Upper lobe of left lung (tissue), 4 donors: ENCODE results near the gene SCUBE1.

Experiments used
- CTCF ChIP-seq, 6 experiments: fragments of 450-650 bp in 4 of 6; fragments of 200-600 bp in 2 of 6; sonication (generic) in 2 of 6; IDR thresholded peaks; one replicate each; pipeline ENCODE4 v1.5.1; 2016 to 2019; ENCODE audit warnings: antibody characterized with exemption in 6 of 6
- EP300 ChIP-seq, 4 donors: sonication (generic); formaldehyde crosslinking; IDR thresholded peaks; one replicate each; pipeline ENCODE4 v1.5.1; 2017; ENCODE audit warnings: antibody characterized with exemption in 4 of 4, control low read depth in 2 of 4
- POLR2AphosphoS5 ChIP-seq, 2 donors: sonication (generic); formaldehyde crosslinking; IDR thresholded peaks; one replicate each; pipeline ENCODE4 v1.5.1; 2017; ENCODE audit warnings: antibody characterized with exemption in 2 of 2

GRCh38 chr22:43228330-43228729 is 114.8 kb downstream of the SCUBE1 start:
- TF ChIP-seq CTCF (IDR thresholded peaks at IDR 0.05) (no peak), POLR2AphosphoS5 (IDR thresholded peaks at IDR 0.05) (no peak), EP300 (IDR thresholded peaks at IDR 0.05) (no peak)
